ENCODE results near the gene ZNF831.

ZNF831 gene

GRCh38 chr20:59300333-59301081 lies 136.9 kb downstream of the ZNF831 start, which contains the start of gene EDN3:
EDN3 (plus strand) TSS chr20:59300611; CDS start chr20:59300813, 202 bp downstream.
- no peak for DNase-seq (ENCODE audit: low read depth in 2 of 2, low spot score in 1 of 2)

- no peak for DNase-seq (ENCODE audit: low read depth in 2 of 2, low spot score in 1 of 2)
Observed at GRCh38 chr20:59301343-59302007, 137.9 kb downstream of the ZNF831 start.

- no peak for DNase-seq (ENCODE audit: low read depth in 2 of 2, low spot score in 1 of 2)
Observed at GRCh38 chr20:59305908-59306655, 142.5 kb downstream of the ZNF831 start.

GRCh38 chr20:59307270-59307669 lies 143.6 kb downstream of the ZNF831 start:
- no peak for DNase-seq (ENCODE audit: low read depth in 2 of 2, low spot score in 1 of 2)

Measured in stimulated activated CD8-positive, alpha-beta memory T cell treated with anti-CD3 and anti-CD28 coated beads, Interleukin-4, amount 100 ng/mL, for 1 hour (primary cell).